GM12891 (cell line): ENCODE results near the gene FOXK2.

Experiments
- PAX5 ChIP-seq: IDR thresholded peaks from 2 replicates; pipeline ENCODE4 v1.6.1; 2011; ENCODE audit warnings: low read length, moderate library complexity, mild to moderate bottlenecking; ENCODE audit not compliant: insufficient read depth, severe bottlenecking
- POLR2A ChIP-seq: IDR thresholded peaks from 2 replicates; pipeline ENCODE4 v1.6.1; 2011; ENCODE audit warnings: low read depth, low read length, control low read depth
- POLR2AphosphoS5 ChIP-seq: IDR thresholded peaks from 2 replicates; pipeline ENCODE4 v1.6.1; 2011; ENCODE audit warnings: low read depth, low read length, control low read depth
- TAF1 ChIP-seq: IDR thresholded peaks from 2 replicates; pipeline ENCODE4 v1.6.1; 2011; ENCODE audit warnings: low read depth, low read length, control low read depth

GRCh38 chr17:82596296-82596695 is 76.8 kb downstream of the FOXK2 start:
- TF ChIP-seq POLR2AphosphoS5 = no peak
- TF ChIP-seq PAX5 = no peak
- TF ChIP-seq POLR2A = no peak
- TF ChIP-seq TAF1 = no peak
